DOHH2 (cell line): ENCODE results near the gene ADGRB3.

Experiments used
- CTCF ChIP-seq: fragments of 200-600 bp; sonication (generic); IDR thresholded peaks from one replicate; pipeline ENCODE4 v1.5.1; 2014; ENCODE audit warnings: antibody characterized with exemption, mild to moderate bottlenecking, low read depth, low read length; ENCODE audit not compliant: poor library complexity, severe bottlenecking
- EZH2phosphoT487 ChIP-seq: fragments of 200-600 bp; sonication (generic); IDR thresholded peaks from 2 replicates; pipeline ENCODE4 v1.6.1; 2017; ENCODE audit warnings: borderline replicate concordance, mild to moderate bottlenecking, antibody characterized with exemption, low read length, moderate library complexity, mixed read lengths

DNA sequence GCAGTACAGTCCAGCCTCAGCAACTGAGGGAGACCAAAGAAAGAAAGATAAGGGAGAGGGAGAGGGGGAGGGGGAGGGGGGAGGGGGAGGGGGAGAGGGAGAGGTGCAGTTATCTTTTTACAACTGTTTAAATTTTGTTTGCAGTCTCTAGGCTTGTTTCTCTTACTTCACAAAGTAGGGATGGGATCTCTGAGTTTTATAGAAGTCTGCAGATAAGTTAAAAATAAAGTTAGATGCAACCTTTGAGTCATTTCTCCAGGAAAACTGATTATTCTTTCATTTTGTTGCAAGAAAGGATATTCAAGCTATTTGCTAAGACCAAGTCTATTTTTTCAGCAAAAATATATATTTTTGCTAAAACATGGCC is 487.3 kb downstream of the ADGRB3 start:
- TF ChIP-seq CTCF, result no peak
- TF ChIP-seq EZH2phosphoT487, result no peak
